ENCODE data around the gene CITED1. TPM values are rescaled to one million over a fixed set of nuclear protein-coding genes. Genes with fewer than 3 reads are reported as not detected.

CITED1 gene
- total RNA-seq, 1 donor from 2014 or later = 6.0 TPM

DNA sequence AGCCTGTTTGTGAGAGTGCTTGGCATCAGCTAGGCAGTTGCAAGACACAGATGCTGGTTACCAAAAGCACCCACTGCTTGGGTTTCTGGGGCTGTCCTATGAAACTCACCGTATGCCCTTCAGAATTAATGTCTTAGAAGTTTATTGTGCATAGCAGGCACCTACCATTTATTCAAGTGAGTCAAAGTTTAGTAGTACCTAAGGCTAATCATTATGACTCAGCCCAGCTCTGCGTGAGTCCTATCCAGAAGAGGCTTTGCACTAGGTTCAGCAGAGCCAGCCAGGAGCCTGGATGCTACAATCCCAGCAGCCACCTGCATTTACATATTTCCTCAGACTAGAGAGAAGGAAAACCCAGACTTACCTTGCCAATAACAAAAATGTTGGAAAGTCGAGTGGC, 32.8 kb downstream of the CITED1 start:
- H3K27me3 Mint-ChIP-seq = no peaks in the 10 kb centered on the region
- H3K9me3 Mint-ChIP-seq = no peaks in the 10 kb centered on the region
- DNase-seq (ENCODE audit: extremely low spot score, unreplicated experiment) = no peak
- H3K4me1 Mint-ChIP-seq (ENCODE audit: unreplicated experiment) = peaks cover 38% of the 10 kb centered on the region
- no peak overlapping the region for H3K4me3 Mint-ChIP-seq
- H3K36me3 Mint-ChIP-seq = peaks cover 60% of the 10 kb centered on the region
- no peak for TF ChIP-seq CTCF (conservative IDR thresholded peaks at IDR 0.05)
- peak overlapping the region; percentile 69 for H3K27ac Mint-ChIP-seq

DNA sequence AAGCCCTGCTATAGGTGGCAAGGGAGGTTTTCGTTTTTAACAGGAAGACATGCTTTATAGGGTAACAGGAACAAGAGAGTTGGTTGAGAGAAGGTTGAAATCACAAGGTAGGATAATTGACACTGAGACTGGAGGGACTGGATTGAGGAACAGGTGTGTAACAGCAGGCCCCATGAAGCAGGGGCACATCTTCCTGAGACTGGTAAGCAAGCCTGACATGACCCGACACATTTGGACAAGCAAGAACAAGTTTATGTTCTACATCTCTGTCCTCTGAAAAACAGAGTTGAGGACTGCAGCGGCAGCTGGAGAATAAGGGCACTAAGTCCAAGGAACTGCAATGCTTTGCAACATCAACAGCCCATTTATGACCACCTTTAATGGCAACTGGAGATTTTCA, 33.9 kb downstream of the CITED1 start:
- Mint-ChIP-seq H3K27ac (peak overlapping the region; percentile 34), H3K27me3 (no peaks in the 10 kb centered on the region), H3K36me3 (peaks cover 64% of the 10 kb centered on the region), H3K4me1 (ENCODE audit: unreplicated experiment) (peaks cover 38% of the 10 kb centered on the region), H3K4me3 (peak overlapping the region; percentile 30), H3K9me3 (no peaks in the 10 kb centered on the region)
- no peak for DNase-seq (ENCODE audit: extremely low spot score, unreplicated experiment)
- no peak for TF ChIP-seq CTCF (conservative IDR thresholded peaks at IDR 0.05)

- TF ChIP-seq CTCF (conservative IDR thresholded peaks at IDR 0.05) = no peak
- Mint-ChIP-seq H3K4me3 (peak overlapping the region; percentile 30), H3K36me3 (peaks cover 64% of the 10 kb centered on the region), H3K4me1 (ENCODE audit: unreplicated experiment) (peaks cover 38% of the 10 kb centered on the region), H3K27me3 (no peaks in the 10 kb centered on the region), H3K27ac (peak overlapping the region; percentile 34), H3K9me3 (no peaks in the 10 kb centered on the region)
- DNase-seq (ENCODE audit: extremely low spot score, unreplicated experiment) = no peak
Observed at GRCh38 chrX:72271091-72271788, 34.5 kb downstream of the CITED1 start.

GRCh38 chrX:72270316-72270866, 35.3 kb downstream of the CITED1 start:
- H3K27ac Mint-ChIP-seq = no peak overlapping the region
- no peak overlapping the region for H3K4me3 Mint-ChIP-seq
- H3K27me3 Mint-ChIP-seq = no peaks in the 10 kb centered on the region
- no peak for DNase-seq (ENCODE audit: extremely low spot score, unreplicated experiment)
- no peak for TF ChIP-seq CTCF (conservative IDR thresholded peaks at IDR 0.05)
- H3K4me1 Mint-ChIP-seq (ENCODE audit: unreplicated experiment) = peaks cover 31% of the 10 kb centered on the region
- H3K9me3 Mint-ChIP-seq = no peaks in the 10 kb centered on the region
- H3K36me3 Mint-ChIP-seq = peaks cover 56% of the 10 kb centered on the region

- Mint-ChIP-seq H3K27me3 (no peaks in the 10 kb centered on the region), H3K4me3 (no peak overlapping the region), H3K4me1 (ENCODE audit: unreplicated experiment) (peaks cover 25% of the 10 kb centered on the region), H3K27ac (no peak overlapping the region), H3K36me3 (peaks cover 50% of the 10 kb centered on the region), H3K9me3 (no peaks in the 10 kb centered on the region)
- DNase-seq (ENCODE audit: extremely low spot score, unreplicated experiment) = no peak
- no peak for TF ChIP-seq CTCF (conservative IDR thresholded peaks at IDR 0.05)
Observed at GRCh38 chrX:72269671-72270251, 36.0 kb downstream of the CITED1 start.
